GM18517 (cell line): ENCODE results near the gene DMXL1.
A peak's percentile ranks its signal among the peaks of the same experiment; 100 is the strongest.

ENCODE experiments used
- ATAC-seq: cut with Tn5 transposase; IDR thresholded peaks from one replicate; pipeline ENCODE4 v1.9.1; 2021; ENCODE audit warnings: mild to moderate bottlenecking, moderate library complexity; ENCODE audit not compliant: unreplicated experiment

Gene DMXL1

GRCh38 chr5:119268387-119269060 lies 197.6 kb downstream of the DMXL1 start:
- peak; percentile 60 for ATAC-seq

DNA sequence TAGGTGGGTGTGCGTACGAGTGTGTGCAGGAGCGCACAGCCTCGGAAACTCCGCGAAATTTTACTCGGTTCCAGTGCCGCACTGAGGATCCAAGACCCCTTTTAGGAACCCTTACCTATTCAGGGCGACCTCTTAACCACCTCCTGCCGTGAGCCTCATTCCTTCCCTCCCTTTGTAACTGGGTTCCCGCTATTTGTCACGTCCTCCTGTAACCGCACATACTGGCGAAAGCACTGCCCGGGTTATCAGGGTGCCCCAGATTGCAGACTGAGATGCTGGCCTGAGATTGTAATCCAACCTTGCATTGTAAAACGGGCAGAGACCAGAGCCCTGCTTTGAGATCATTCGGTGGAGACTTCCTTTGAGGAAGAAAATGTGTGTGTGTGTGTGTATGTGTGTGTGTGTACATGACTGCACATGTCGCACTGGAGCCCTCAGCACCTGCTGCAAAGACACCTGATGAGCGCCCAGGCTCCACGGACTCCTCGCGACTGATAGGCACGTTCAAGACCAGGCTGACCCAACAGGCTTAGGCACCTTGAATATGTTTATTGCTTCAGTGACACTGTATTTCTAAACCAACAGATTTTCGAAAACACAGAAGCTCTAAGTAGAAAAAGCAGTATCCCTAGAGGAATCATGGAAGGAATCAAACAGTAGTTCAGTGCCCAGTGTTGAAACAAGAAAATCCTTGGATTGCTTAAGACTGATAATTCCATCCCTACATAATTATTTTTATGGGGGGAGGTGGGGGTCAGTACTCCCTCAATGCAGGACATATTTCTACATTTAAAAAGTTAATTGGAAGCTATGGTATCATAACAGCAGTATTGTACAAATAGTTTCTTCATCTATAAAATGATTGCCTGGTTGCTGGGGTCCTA lies 198.4 kb downstream of the DMXL1 start:
- peak; percentile 4 for ATAC-seq

DNA sequence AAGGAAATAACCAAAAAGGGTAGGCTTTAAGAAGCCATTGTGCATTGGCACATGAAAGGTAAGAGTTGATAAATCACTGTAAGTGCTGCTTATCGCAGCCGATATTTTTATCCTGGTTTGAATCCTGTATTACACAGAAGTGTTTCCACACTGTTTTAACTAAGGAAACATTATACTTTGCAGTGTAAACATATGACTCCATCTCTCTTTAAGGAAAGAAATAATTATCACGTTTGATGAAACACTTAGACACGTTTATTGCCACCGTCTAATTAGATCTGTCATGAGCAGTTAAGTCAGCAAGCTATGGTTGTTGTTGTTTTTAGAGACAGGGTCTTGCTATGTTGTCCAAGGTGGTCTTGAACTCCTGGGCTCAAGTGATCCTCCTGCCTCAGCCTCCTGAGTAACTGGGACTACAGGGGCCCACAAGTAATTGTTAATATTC lies 199.3 kb downstream of the DMXL1 start:
- ATAC-seq, result no peak

DNA sequence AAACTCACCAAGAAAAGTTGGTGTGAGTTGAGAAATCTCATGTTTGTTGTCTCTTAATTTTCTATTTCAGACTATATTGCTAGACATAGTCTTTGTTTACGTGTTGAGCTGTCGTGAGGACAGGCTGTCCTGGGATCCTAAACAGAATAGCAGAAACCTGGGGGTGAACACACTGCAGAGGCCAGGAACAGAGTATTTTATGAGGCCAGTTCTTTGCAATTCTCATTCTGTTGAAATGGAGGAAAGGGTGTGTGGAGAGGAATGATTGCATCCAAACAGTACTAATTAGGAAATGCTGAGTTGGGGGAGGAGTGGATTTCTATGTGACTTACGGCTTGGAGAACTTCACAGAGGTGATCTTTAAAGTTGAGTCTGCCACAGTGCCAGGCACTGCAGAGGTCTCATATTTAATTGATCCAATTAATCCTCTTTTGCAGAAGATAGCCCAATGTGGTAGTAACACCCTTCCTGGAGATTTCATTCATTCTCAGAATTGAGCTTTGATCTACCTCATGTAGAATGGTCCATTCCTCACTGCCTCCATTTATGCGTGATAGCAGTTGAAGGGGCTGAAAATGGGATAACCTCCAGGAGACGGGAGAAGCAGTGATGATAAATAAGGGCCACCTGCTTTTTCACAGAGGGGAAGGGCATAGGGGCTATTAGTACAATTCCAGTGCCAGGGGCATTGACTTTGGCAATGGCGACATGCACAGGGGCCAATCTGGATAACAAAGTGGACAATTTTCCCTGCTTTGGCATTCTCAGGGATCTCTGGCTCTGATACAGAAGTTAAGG lies 200.3 kb downstream of the DMXL1 start:
- no peak for ATAC-seq

- ATAC-seq, result no peak
Observed at GRCh38 chr5:119271758-119272730, 201.2 kb downstream of the DMXL1 start.

DNA sequence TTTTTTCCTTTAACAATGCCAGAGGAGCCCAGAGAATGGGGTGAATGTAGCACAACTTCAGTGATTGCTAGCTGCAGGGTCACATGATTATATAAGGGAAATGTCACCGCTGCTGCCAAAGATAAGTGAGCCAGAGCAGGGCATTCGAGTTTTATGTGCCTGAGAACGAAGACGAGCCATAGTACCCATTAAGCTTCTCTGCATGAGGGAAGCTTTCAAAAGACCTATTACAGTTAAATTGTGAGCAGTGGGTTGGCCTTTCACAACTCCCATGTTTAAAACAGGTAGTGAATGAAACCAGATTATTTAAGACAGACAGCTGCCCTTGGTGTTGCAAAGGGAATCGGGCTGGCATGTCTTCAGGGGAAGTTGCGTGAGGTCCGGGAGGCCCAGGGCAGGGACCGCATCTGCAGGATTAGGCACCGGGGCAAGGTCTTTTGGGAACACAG lies 202.5 kb downstream of the DMXL1 start:
- ATAC-seq, result no peak

GRCh38 chr5:119274030-119274766 lies 203.3 kb downstream of the DMXL1 start:
- ATAC-seq, result peak; percentile 0

GRCh38 chr5:119274767-119275130 lies 203.9 kb downstream of the DMXL1 start:
- ATAC-seq, result peak; percentile 23

- peak; percentile 11 for ATAC-seq
Observed at GRCh38 chr5:119275146-119275545, 204.3 kb downstream of the DMXL1 start.

DNA sequence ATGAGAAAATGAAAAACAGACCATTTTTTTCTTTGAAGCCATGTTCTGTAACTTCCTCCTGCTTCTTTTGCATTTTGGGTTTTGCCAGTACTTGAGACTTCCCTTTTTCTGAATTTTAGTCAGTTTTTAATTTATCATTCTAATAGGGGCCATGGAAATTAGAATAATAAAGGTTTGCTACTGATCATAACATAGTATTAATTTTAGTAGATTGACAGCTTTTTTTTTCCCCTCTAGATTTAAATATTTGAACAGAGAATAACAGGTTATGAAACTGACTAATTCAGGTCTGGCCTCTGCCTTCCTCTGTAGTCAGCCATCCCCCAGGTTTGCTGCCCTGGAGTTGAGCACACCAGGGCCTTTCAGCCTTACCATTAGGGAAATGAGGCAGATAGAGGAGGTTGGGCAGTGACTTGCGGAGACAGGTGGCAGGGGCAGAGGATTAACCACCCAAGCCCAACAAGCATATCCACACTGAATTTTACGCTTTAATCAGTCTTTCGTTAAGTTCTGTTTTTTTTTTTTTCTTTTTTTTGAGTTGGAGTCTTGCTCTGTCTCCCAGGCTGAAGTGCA lies 204.8 kb downstream of the DMXL1 start:
- peak; percentile 67 for ATAC-seq

GRCh38 chr5:119276978-119277377 lies 206.1 kb downstream of the DMXL1 start:
- ATAC-seq, result no peak

DNA sequence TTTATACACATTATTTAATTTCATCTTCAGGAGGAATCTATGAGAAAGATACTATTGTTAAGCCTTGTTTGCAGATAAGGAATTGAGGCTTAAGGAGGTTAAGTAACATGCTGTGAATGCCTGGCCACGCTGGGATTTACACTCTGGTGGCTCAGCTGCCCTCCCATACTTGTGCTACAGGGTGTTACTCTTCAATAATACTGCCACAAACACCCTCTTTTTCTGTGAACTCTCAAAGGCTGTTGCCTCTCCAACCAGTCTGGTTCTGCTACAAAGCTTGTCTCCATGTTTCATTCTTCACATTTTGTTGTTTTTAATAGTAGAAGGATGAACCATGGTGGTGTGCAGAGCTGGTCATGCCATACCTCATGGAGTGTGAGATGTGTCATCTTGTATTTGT lies 208.2 kb downstream of the DMXL1 start:
- ATAC-seq, result no peak

DNA sequence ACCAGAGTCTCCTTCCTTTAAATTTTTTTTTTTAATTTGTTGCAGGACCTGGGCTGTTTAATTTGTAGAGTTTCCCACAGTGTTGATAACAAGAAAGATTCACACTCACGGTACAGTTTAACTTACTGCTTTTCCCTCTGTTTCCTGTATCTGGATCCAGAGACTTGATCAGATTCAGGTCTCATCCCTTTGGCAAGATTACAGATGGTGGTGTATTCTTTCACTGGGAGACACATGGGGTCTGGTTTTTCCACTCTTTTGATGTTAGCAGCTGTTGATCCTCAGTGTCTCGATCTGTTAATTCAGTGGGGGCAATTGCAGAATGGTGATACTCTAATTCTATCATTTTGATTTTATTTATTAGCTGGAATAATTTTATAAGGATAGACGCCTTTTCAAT lies 209.5 kb downstream of the DMXL1 start:
- no peak for ATAC-seq

- ATAC-seq, result no peak
Observed at GRCh38 chr5:119282628-119283027, 211.7 kb downstream of the DMXL1 start.

- ATAC-seq, result no peak
Observed at GRCh38 chr5:119284031-119284430, 213.1 kb downstream of the DMXL1 start.

DNA sequence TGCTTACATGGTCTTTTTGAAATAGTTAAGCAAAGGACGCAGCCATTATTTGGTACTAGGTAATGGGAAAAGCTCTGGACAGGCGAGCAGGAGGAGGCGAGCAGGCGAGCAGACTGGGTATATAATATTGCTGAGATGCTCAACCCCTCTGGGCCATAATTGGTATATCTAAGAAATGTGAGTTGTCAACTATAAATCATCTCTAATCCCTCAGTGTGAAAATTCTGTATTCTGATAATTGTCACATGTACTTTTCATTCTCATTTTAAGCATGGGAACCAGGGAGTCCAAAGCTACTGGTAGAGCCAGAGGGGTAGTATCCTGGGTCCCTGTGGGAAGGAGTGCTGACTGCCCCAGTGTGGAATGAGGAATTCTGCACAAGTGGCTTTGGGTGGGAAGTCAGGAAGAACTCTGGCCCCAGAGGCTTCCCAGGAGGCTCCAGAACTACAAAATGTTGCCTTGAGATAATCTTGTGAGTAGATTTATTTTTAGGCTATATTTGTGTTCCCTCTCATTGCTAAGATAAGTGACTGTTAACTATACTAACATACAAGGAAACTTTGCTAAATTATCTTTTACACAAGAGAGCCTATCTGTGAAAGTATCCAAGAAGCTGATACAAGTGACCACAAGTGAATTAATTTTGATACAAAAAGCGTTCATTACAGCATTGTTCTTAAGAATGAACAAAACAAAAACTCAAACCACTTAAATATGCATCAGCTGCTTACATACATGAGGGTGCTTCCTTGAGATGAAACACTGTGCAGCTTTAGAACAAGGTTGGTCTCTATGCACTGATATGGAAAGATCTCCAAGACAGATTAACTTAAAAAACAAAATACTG lies 214.4 kb downstream of the DMXL1 start:
- no peak for ATAC-seq

- ATAC-seq, result no peak
Observed at GRCh38 chr5:119286511-119287488, 215.9 kb downstream of the DMXL1 start.
